ENCODE results near the gene DYNLT5.

The DYNLT5 gene

DNA sequence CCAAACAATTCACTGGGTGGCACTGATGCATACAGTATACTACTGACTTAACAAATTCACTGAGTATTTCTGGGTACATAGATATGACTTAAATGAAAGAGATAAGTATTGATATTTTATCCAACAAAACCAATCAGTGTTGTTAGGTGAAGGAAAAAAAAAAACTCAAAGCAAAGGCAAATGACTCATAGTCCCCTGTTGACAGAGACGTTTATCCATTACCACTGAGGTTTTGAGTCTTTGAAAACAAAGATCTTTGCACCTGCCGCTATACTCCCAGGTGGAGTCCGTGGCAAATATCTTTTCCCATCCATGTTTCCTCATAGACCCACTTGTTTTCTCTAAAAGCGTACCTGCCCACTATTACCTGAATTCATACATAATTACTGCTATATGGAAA is 18.4 kb downstream of the DYNLT5 start:
- no peak overlapping the region for H3K4me3 ChIP-seq (ENCODE audit: low read depth, low read length)
- DNase-seq (ENCODE audit: low read depth): no peak
- TF ChIP-seq, protein P1, sequence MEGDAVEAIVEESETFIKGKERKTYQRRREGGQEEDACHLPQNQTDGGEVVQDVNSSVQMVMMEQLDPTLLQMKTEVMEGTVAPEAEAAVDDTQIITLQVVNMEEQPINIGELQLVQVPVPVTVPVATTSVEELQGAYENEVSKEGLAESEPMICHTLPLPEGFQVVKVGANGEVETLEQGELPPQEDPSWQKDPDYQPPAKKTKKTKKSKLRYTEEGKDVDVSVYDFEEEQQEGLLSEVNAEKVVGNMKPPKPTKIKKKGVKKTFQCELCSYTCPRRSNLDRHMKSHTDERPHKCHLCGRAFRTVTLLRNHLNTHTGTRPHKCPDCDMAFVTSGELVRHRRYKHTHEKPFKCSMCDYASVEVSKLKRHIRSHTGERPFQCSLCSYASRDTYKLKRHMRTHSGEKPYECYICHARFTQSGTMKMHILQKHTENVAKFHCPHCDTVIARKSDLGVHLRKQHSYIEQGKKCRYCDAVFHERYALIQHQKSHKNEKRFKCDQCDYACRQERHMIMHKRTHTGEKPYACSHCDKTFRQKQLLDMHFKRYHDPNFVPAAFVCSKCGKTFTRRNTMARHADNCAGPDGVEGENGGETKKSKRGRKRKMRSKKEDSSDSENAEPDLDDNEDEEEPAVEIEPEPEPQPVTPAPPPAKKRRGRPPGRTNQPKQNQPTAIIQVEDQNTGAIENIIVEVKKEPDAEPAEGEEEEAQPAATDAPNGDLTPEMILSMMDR (IDR thresholded peaks at IDR 0.05; ENCODE audit: control insufficient read depth, extremely low read depth, insufficient read depth): no peak

DNA sequence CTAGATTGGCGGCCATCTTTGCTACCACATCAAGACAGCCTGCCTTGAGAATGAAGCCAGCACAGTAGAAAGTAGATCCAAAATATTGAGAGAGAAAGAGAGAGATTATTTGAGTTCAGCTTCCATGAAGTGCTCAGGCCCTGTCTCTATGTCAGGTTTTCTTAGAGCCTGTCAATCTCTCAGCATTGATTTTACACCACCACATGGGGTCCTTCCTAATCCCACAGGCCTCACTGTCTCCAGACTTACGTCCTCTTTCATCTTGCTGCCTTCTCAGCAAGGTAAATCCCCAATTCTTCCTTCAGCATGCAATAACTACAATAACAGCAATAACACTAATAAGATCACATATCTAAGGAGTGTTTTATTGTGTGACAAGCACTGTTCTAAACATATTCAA is 21.0 kb downstream of the DYNLT5 start:
- no peak for DNase-seq (ENCODE audit: low read depth)
- TF ChIP-seq, protein P1 (IDR thresholded peaks at IDR 0.05; ENCODE audit: control insufficient read depth, extremely low read depth, insufficient read depth): no peak
- no peak overlapping the region for H3K4me3 ChIP-seq (ENCODE audit: low read depth, low read length)

DNA sequence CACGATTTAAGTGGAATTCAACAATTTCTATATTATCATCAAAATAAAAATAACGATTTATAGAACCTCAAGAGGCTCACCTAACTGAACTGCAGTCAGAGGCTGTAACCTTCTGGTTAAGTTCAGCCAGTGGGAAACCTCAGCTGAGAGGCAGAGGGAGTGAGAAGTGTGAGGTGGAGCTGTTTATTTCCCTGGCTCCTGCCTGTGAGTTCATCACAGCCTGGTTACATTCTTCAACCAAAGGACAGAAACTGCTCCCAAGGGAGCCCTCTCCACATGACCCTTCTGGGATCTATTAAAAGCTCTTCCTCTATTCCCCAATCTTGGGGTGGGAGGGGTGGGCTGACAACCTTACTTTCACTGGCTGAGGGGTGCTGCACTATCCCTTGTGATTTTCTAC is 22.2 kb downstream of the DYNLT5 start:
- TF ChIP-seq, protein P1 (IDR thresholded peaks at IDR 0.05; ENCODE audit: control insufficient read depth, extremely low read depth, insufficient read depth): no peak
- no peak for DNase-seq (ENCODE audit: low read depth)

DNA sequence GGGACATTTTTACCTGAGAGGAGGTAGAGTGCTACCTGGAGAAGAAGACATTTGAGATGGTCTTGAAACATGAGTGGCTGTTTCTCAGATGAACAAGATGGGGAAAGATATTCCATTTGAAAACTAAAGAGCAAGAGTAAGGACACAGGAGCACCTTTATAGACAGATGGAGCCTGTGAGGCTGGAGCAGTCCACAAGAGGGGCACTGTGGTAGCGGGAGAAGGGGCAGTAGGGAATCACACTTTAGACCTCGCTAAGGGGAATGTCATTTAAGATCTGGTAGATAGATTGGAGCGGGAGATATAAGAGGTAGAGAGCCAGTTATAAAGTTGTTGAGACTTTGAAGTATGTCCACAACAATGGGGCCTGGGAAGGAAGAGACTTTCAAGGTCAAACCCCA is 23.4 kb downstream of the DYNLT5 start:
- no peak overlapping the region for H3K4me3 ChIP-seq (ENCODE audit: low read depth, low read length)
- no peak for DNase-seq (ENCODE audit: low read depth)
- TF ChIP-seq, protein P1 (IDR thresholded peaks at IDR 0.05; ENCODE audit: control insufficient read depth, extremely low read depth, insufficient read depth): no peak

More for the DNA sequence above, 22.2 kb downstream of the DYNLT5 start:
- no peak overlapping the region for H3K4me3 ChIP-seq (ENCODE audit: low read depth, low read length)

DNA sequence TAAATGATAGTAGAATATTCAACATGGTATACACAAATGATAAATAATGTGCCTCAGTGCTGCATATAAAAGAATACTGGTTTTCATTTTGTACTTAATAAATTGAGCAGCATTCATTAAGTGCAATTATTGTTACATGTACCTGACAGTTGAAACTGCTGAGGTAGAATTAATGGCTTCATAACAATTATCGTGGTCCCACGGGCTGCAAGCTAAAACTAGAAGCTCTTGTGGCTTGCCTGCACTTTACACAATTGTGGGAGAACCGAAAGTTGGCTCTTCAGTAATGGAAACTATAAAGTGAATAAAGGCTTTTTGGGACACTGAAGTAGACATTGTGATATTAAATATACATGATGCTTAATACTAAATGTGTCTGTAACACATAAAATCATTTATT is 25.6 kb downstream of the DYNLT5 start:
- DNase-seq (ENCODE audit: low read depth): no peak
- H3K4me3 ChIP-seq (ENCODE audit: low read depth, low read length): no peak overlapping the region
- TF ChIP-seq, protein P1 (IDR thresholded peaks at IDR 0.05; ENCODE audit: control insufficient read depth, extremely low read depth, insufficient read depth): no peak

DNA sequence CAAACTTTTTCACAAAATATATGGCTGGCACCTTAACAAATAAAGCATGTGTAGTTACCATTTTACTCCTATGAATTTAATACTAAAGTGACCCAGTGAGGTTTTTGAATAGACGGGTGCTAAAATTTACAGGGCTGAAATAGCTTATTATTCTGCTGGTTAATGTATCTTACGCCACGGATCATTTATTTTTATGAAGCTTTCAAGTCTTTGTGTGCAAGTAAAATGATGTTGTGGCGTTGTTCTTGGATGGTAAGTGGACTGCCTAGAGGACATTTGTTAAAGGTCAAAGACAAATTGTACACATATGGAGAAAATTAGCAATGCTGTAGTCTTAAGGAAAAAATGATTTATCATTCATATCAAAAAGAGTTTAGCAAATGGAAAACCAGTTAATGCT is 26.0 kb downstream of the DYNLT5 start:
- TF ChIP-seq, protein P1 (IDR thresholded peaks at IDR 0.05; ENCODE audit: control insufficient read depth, extremely low read depth, insufficient read depth): no peak
- H3K4me3 ChIP-seq (ENCODE audit: low read depth, low read length): no peak overlapping the region
- DNase-seq (ENCODE audit: low read depth): no peak

DNA sequence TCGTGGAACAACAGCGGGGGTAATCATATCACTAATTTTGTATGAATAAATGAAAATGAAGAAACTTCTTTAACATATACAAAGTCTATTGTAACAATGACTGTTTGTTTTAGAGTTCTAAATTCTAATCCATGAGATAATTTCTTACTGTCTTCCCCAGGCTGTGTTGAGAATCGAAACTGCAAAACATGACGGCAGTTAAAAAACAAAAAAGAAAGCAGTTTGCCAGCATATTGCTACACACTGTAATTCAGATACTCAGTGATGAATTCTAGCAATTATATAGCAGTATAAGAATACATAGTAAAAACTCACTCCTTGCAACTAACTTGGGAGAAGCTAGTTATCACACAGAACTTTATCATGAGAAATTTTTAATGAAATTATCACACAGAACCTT is 26.7 kb downstream of the DYNLT5 start:
- DNase-seq (ENCODE audit: low read depth): no peak
- H3K4me3 ChIP-seq (ENCODE audit: low read depth, low read length): no peak overlapping the region
- TF ChIP-seq, protein P1 (IDR thresholded peaks at IDR 0.05; ENCODE audit: control insufficient read depth, extremely low read depth, insufficient read depth): no peak
